HEK293T (cell line): ENCODE data around the gene ANK3.

Experiments used
- CTCF ChIA-PET: fragments of 350-600 bp; formaldehyde crosslinking; extraction: SDS; loops from one replicate; lab custom pipeline; 2021; ENCODE audit warnings: antibody characterized with exemption, inconsistent platforms; lab: Yijun Ruan, JAX
- POLR2A ChIA-PET: fragments of 350-600 bp; formaldehyde crosslinking; extraction: SDS; loops from one replicate; lab custom pipeline; 2020; ENCODE audit warnings: antibody characterized with exemption, inconsistent platforms; lab: Yijun Ruan, JAX
- DNase-seq: peaks from one replicate; pipeline ENCODE4 v3.0.0; 2012; ENCODE audit warnings: mixed read lengths; ENCODE audit errors: extremely low spot score
- ARNT ChIP-seq: fragments of 450-650 bp; IDR thresholded peaks from 2 replicates; pipeline ENCODE4 v1.6.1; 2017; ENCODE audit warnings: mild to moderate bottlenecking
- BHLHE40 ChIP-seq: fragments of 450-650 bp; IDR thresholded peaks from 2 replicates; pipeline ENCODE4 v1.6.1; 2016; ENCODE audit warnings: mild to moderate bottlenecking, moderate library complexity, borderline replicate concordance
- CTBP1 ChIP-seq: fragments of 450-650 bp; IDR thresholded peaks from 2 replicates; pipeline ENCODE4 v1.6.1; 2016; ENCODE audit warnings: borderline replicate concordance
- ELF4 ChIP-seq: fragments of 450-650 bp; IDR thresholded peaks from 2 replicates; pipeline ENCODE4 v1.6.1; 2017; ENCODE audit warnings: antibody characterized with exemption
- FOXA1 ChIP-seq: fragments of 450-650 bp; IDR thresholded peaks from 2 replicates; pipeline ENCODE4 v1.6.1; 2016; ENCODE audit warnings: mild to moderate bottlenecking
- FOXK2 ChIP-seq: fragments of 450-650 bp; IDR thresholded peaks from 2 replicates; pipeline ENCODE4 v1.6.1; 2016; ENCODE audit warnings: mild to moderate bottlenecking
- FOXM1 ChIP-seq: fragments of 450-650 bp; IDR thresholded peaks from 2 replicates; pipeline ENCODE4 v1.6.1; 2017; ENCODE audit warnings: mild to moderate bottlenecking, borderline replicate concordance
- HDGF ChIP-seq: fragments of 450-650 bp; IDR thresholded peaks from 2 replicates; pipeline ENCODE4 v1.6.1; 2017; ENCODE audit warnings: antibody characterized with exemption, borderline replicate concordance
- L3MBTL2 ChIP-seq: fragments of 450-650 bp; conservative IDR thresholded peaks from 2 replicates; pipeline ENCODE4 v1.6.1; 2016; ENCODE audit warnings: mild to moderate bottlenecking
- LEF1 ChIP-seq: fragments of 450-650 bp; IDR thresholded peaks from 2 replicates; pipeline ENCODE4 v1.6.1; 2017; ENCODE audit warnings: mild to moderate bottlenecking, borderline replicate concordance
- NFRKB ChIP-seq: fragments of 450-650 bp; IDR thresholded peaks from 2 replicates; pipeline ENCODE4 v1.6.1; 2016; ENCODE audit warnings: mild to moderate bottlenecking, moderate library complexity
- PKNOX1 ChIP-seq: fragments of 450-650 bp; IDR thresholded peaks from 2 replicates; pipeline ENCODE4 v1.6.1; 2016
- SP1 ChIP-seq: fragments of 450-650 bp; IDR thresholded peaks from 2 replicates; pipeline ENCODE4 v1.6.1; 2017
- SUZ12 ChIP-seq: fragments of 450-650 bp; IDR thresholded peaks from 2 replicates; pipeline ENCODE4 v1.6.1; 2016; ENCODE audit warnings: mild to moderate bottlenecking
- TARDBP ChIP-seq: fragments of 450-650 bp; IDR thresholded peaks from 2 replicates; pipeline ENCODE4 v1.6.1; 2016
- ZNF384 ChIP-seq: fragments of 450-650 bp; IDR thresholded peaks from 2 replicates; pipeline ENCODE4 v1.6.1; 2016

ANK3 gene

DNA sequence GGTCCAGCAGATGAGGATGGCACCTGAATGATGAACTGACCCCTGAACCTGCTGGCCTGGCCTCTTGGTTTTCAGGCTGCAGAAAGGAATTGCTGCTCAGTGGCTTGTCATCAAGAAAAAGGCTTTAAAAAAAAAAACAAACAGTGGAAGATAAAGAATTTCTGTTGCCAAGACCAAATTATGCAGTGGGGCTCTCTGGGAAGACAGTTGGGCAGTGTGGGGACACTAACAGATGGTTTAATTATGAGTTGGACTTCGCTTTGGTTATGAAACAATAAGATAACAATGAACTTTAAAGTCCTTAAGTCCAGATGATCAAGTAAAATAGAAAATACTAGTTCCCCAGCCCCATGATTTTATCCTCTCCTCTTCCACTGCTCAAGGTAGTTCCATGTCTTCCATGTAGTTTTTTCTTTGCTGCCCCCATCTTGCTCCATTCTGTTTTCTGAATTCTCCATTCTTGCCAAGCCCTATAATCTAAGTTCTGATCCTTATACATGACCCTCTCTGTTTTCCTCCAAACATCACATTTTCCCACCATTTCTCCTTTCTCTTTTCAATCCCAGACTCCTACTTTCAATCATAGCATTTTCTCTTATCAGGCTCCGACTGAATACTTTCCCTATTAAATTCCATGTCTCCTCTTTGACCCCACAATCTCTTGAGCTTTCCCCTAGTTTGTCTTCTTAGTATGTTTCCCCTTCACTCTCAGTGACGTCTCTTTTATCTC is 52.6 kb downstream of the ANK3 start:
- TF ChIP-seq SUZ12, result no peak
- TF ChIP-seq NFRKB, result no peak
- no peak for TF ChIP-seq ARNT
- TF ChIP-seq BHLHE40, result no peak
- no peak for TF ChIP-seq ELF4
- no peak for TF ChIP-seq FOXA1
- no peak for TF ChIP-seq TARDBP
- no peak for DNase-seq
- ChIA-PET POLR2A (no interaction called here), CTCF (no interaction called here)

GRCh38 chr10:60335708-60336107 is 54.0 kb downstream of the ANK3 start:
- ChIA-PET POLR2A (no interaction called here), CTCF (interaction anchor here (1.1 kb wide), 1 partner anchor 98 kb away, joined by 5 read pairs; no protein-coding TSS in a partner anchor)
- DNase-seq, result no peak
- TF ChIP-seq HDGF (no peak), FOXM1 (no peak), L3MBTL2 (no peak)

DNA sequence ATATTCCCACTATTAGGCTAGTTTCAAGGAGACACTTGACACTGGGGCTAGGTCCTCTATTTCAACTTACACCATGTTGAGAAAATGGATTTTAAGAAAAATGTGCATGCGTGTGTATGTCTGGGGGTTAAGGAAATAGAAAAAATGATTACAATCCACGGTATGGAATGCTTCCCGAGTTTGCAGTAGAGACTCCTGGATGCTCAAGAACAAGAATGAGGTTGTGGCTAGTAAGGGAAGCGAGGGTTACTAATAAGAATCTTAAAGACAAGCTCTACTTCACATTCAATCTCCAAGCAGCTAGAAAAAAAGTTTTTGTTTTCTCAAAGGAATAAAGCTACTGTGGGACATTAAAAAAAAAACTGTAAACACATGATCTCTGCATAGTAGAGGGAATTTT is 54.7 kb downstream of the ANK3 start:
- CTCF ChIA-PET, result no interaction called here
- DNase-seq, result no peak
- POLR2A ChIA-PET, result no interaction called here
- no peak for TF ChIP-seq LEF1
- TF ChIP-seq ELF4, result no peak
- no peak for TF ChIP-seq ZNF384
- no peak for TF ChIP-seq FOXM1
- no peak for TF ChIP-seq FOXA1
- TF ChIP-seq BHLHE40, result no peak
- no peak for TF ChIP-seq NFRKB
- TF ChIP-seq SP1, result no peak
- no peak for TF ChIP-seq PKNOX1
- no peak for TF ChIP-seq HDGF
- no peak for TF ChIP-seq L3MBTL2
- TF ChIP-seq TARDBP, result no peak
- TF ChIP-seq CTBP1, result no peak
- TF ChIP-seq FOXK2, result no peak
- TF ChIP-seq SUZ12, result no peak

- CTCF ChIA-PET, result no interaction called here
- TF ChIP-seq L3MBTL2 (no peak), LEF1 (no peak), ARNT (no peak)
- POLR2A ChIA-PET, result no interaction called here
- DNase-seq, result no peak
These were observed 57.3 kb downstream of the ANK3 start for GRCh38 chr10:60332371-60332770.

GRCh38 chr10:60331886-60332285 is 57.8 kb downstream of the ANK3 start:
- POLR2A ChIA-PET, result no interaction called here

DNA sequence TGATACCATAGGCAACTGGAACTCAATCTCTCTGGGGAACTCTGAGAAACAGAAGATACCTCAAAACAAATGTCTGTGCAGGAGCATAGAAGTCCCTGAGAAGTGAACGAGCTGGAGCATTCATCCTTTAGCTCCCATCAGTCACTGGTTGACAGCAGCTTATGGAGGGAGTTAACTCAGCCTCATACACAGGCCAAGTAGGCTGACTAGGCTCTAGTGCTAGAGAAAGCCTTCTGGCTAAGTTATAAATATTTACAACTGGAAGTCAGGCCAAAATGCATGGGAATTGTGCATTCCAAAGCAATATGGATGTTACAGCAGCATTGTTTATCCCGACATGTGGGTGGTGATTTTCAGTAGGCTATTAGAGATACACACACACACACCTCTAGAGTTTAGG is 66.5 kb downstream of the ANK3 start:
- TF ChIP-seq FOXM1, result no peak
- no peak for TF ChIP-seq LEF1
- no peak for TF ChIP-seq FOXA1
- no peak for TF ChIP-seq ELF4
- no peak for TF ChIP-seq ARNT
- no peak for TF ChIP-seq BHLHE40
- TF ChIP-seq HDGF, result no peak
- TF ChIP-seq FOXK2, result no peak
- no peak for TF ChIP-seq NFRKB

More at GRCh38 chr10:60331886-60332285, 57.8 kb downstream of the ANK3 start:
- CTCF ChIA-PET, result no interaction called here
- no peak for DNase-seq
- TF ChIP-seq ELF4 (no peak), SUZ12 (no peak), FOXM1 (no peak), ZNF384 (no peak)

GRCh38 chr10:60320666-60321065 is 69.0 kb downstream of the ANK3 start:
- no peak for TF ChIP-seq SP1
- no peak for TF ChIP-seq FOXK2
- no peak for TF ChIP-seq CTBP1
- no peak for TF ChIP-seq HDGF
- no peak for TF ChIP-seq SUZ12
- TF ChIP-seq NFRKB, result no peak
- TF ChIP-seq TARDBP, result no peak
- TF ChIP-seq PKNOX1, result no peak
- no peak for TF ChIP-seq BHLHE40
- TF ChIP-seq ARNT, result no peak
- no peak for TF ChIP-seq LEF1
- no peak for TF ChIP-seq ELF4
- TF ChIP-seq FOXM1, result no peak
- TF ChIP-seq FOXA1, result no peak
- no peak for TF ChIP-seq L3MBTL2
- no peak for TF ChIP-seq ZNF384
- DNase-seq, result no peak
- ChIA-PET CTCF (no interaction called here), POLR2A (no interaction called here)

More for the DNA sequence above, 66.5 kb downstream of the ANK3 start:
- ChIA-PET POLR2A (no interaction called here), CTCF (no interaction called here)
- DNase-seq, result no peak
